Lung (tissue), 12 donors: ENCODE results near the gene SLA2. TPM values are rescaled to one million over a fixed set of nuclear protein-coding genes. Genes with fewer than 3 reads are reported as not detected.

Experiments
- ATAC-seq: fragments of 200-7000 bp; cut with Tn5 transposase; one replicate; pipeline ENCODE4 v1.9.1; 2020; ENCODE audit warnings: moderate number of reproducible peaks; ENCODE audit not compliant: insufficient read depth, low FRiP score
- DNase-seq, 3 donors: peaks; one replicate each; pipeline ENCODE4 v3.0.0-alpha.2; 2013 to 2017
- H3K27ac ChIP-seq, 2 donors: one replicate each; pipeline ENCODE4 v1.5.1; 2013; ENCODE audit warnings: mild to moderate bottlenecking in 2 of 2, moderate library complexity in 2 of 2, control low read depth in 1 of 2, inconsistent platforms in 1 of 2, low read depth in 1 of 2, low read length in 1 of 2
- H3K27me3 ChIP-seq, 3 donors: one replicate each; pipeline ENCODE4 v1.5.1; 2013; ENCODE audit warnings: low read length in 2 of 3; ENCODE audit not compliant: control insufficient read depth in 3 of 3, insufficient read depth in 3 of 3
- H3K36me3 ChIP-seq, 4 donors: one replicate each; pipeline ENCODE4 v1.5.1; 2013; ENCODE audit warnings: low read length in 4 of 4, mild to moderate bottlenecking in 1 of 4, moderate library complexity in 1 of 4; ENCODE audit not compliant: control insufficient read depth in 4 of 4, insufficient read depth in 4 of 4
- H3K4me1 ChIP-seq, 5 donors: one replicate each; pipeline ENCODE4 v1.5.1; 2013; ENCODE audit warnings: low read length in 5 of 5, mild to moderate bottlenecking in 2 of 5, moderate library complexity in 1 of 5; ENCODE audit not compliant: control insufficient read depth in 5 of 5, insufficient read depth in 5 of 5
- H3K4me3 ChIP-seq: one replicate; pipeline ENCODE4 v1.5.1; 2013; ENCODE audit warnings: mild to moderate bottlenecking, control low read depth, moderate library complexity
- H3K9ac ChIP-seq, 2 donors: one replicate each; pipeline ENCODE4 v1.5.1; 2013; ENCODE audit warnings: low read length in 2 of 2, control low read depth in 1 of 2; ENCODE audit not compliant: insufficient read depth in 1 of 2
- H3K9me3 ChIP-seq, 4 donors: one replicate each; pipeline ENCODE4 v1.5.1; 2013; ENCODE audit warnings: low read length in 3 of 4, mild to moderate bottlenecking in 1 of 4, moderate library complexity in 1 of 4; ENCODE audit not compliant: control insufficient read depth in 4 of 4, insufficient read depth in 3 of 4
- CTCF ChIP-seq: IDR thresholded peaks from 2 replicates; pipeline ENCODE4 v1.5.1; 2012; ENCODE audit warnings: mild to moderate bottlenecking; ENCODE audit errors: control extremely low read depth, extremely low read depth
- WGBS, 2 donors: extraction: QIAGEN DNeasy Blood & Tissue Kit; methylation state at CpG; one replicate each; pipeline ENCODE4 v1.1.7; 2013; 5-methylcytosine and 5-hydroxymethylcytosine counted together
- polyA plus RNA-seq, 2 donors: library from polyadenylated mRNA; stranded (reverse); fragments of 200-250 nt; gene quantifications; one replicate each; pipeline ENCODE4 v1.2.1, GENCODE V29; 2013
- total RNA-seq, 2 donors: library from RNA; depleted of rRNA in 1 of 2; stranded (reverse); fragments of >200 nt in 1 of 2; gene quantifications; one replicate each; pipeline ENCODE4 v1.2.1, GENCODE V29; 2014 to 2021
- donor health status: control.
- donor health status: control.
- donor health status: Bipolar disorder and iron deficiency.
- donor health status: healthy.
- donor health status: DM: yes; HTN: yes; CAD: no.

The SLA2 gene
- total and polyA plus RNA-seq, 4 donors: 0.87 to 1.8 (median 1.6) TPM

- TF ChIP-seq CTCF: no peak
- Histone ChIP-seq H3K9me3 (no peaks in the 10 kb centered on the region), H3K27ac (no peak overlapping the region), H3K27me3 (no peaks in the 10 kb centered on the region), H3K4me3 (no peak overlapping the region), H3K36me3 (peaks cover 7 to 32% (median 14%) of the 10 kb centered on the region in 4 donors), H3K9ac (no peak overlapping the region), H3K4me1 (no peaks in the 10 kb centered on the region)
- 86 to 95% methylated on average over 9 of the region's 9 CpGs for WGBS, 2 donors
- DNase-seq (no peak), ATAC-seq (no peak)
Observed at GRCh38 chr20:36653456-36653855, 7.5 kb upstream of the SLA2 start.

GRCh38 chr20:36647196-36648121 lies 1.5 kb upstream of the SLA2 start:
- Histone ChIP-seq H3K9me3 (no peaks in the 10 kb centered on the region), H3K4me1 (no peaks in the 10 kb centered on the region), H3K27me3 (no peaks in the 10 kb centered on the region), H3K36me3 (peaks cover 0 to 10% (median 2%) of the 10 kb centered on the region in 4 donors), H3K27ac (no peak overlapping the region), H3K4me3 (no peak overlapping the region), H3K9ac (no peak overlapping the region)
- no peak for TF ChIP-seq CTCF
- peak; percentile 42 to 77 (median 72) for DNase-seq
- WGBS, 2 donors: 61 to 77% methylated on average over 8 of the region's 8 CpGs
- no peak for ATAC-seq

- WGBS, 2 donors: 94 to 95% methylated on average over 3 of the region's 3 CpGs
- peaks cover 0 to 5% (median under 1%) of the 10 kb centered on the region in 4 donors for H3K36me3 ChIP-seq
- H3K9ac ChIP-seq: no peak overlapping the region
- ATAC-seq (no peak), DNase-seq (no peak)
- TF ChIP-seq CTCF: no peak
- no peak overlapping the region for H3K4me3 ChIP-seq
- no peak overlapping the region for H3K27ac ChIP-seq
- no peaks in the 10 kb centered on the region for H3K27me3 ChIP-seq
- no peaks in the 10 kb centered on the region for H3K9me3 ChIP-seq
- no peaks in the 10 kb centered on the region for H3K4me1 ChIP-seq
Observed at GRCh38 chr20:36646678-36647077, 682 bp upstream of the SLA2 start.
